Lower lobe of right lung (tissue), 2 donors: ENCODE data around the gene RDH12. TPM values are rescaled to one million over a fixed set of nuclear protein-coding genes. Genes with fewer than 3 reads are reported as not detected.

Experiments used
- ATAC-seq, 2 donors: fragments of 200-7000 bp; cut with Tn5 transposase; one replicate each; pipeline ENCODE4 v1.9.1; 2020 to 2022; ENCODE audit warnings: mild to moderate bottlenecking in 2 of 2, moderate library complexity in 2 of 2
- DNase-seq: peaks from one replicate; pipeline ENCODE4 v3.0.0-alpha.2; 2020
- H3K27ac ChIP-seq: fragments of 200-600 bp; one replicate; pipeline ENCODE4 v1.8.0; 2022
- H3K27me3 ChIP-seq: fragments of 200-600 bp; one replicate; pipeline ENCODE4 v1.8.0; 2022; ENCODE audit warnings: low read depth
- H3K36me3 ChIP-seq: fragments of 200-600 bp; one replicate; pipeline ENCODE4 v1.8.0; 2022; ENCODE audit warnings: mild to moderate bottlenecking
- H3K4me1 ChIP-seq: fragments of 200-600 bp; one replicate; pipeline ENCODE4 v1.8.0; 2022
- H3K4me3 ChIP-seq: fragments of 200-600 bp; one replicate; pipeline ENCODE4 v1.8.0; 2022; ENCODE audit warnings: mild to moderate bottlenecking
- H3K9me3 ChIP-seq: fragments of 200-600 bp; one replicate; pipeline ENCODE4 v1.8.0; 2022
- intact Hi-C: fragments of 100-400 bp; cut with DNase I; formaldehyde crosslinking; loops from one replicate; pipeline ENCODE4 v1.11.0; 2022
- total RNA-seq: library from RNA; stranded (reverse); fragmentation: NEBNext Ultra II Directional; extraction: Animal tissue kit (Norgen Biotek cat#: 25700); gene quantifications from one replicate; pipeline ENCODE4 v1.2.1, GENCODE V29; 2021
- TF ChIP-seq, protein P1 (sequence below): fragments of 200-600 bp; IDR thresholded peaks from one replicate; pipeline ENCODE4 v1.8.0; 2022; ENCODE audit warnings: antibody characterized with exemption, mild to moderate bottlenecking
- donor health status: DM: no; HTN: yes; CAD: no; lungs with severe emphysema.

The RDH12 gene
- total RNA-seq, 1 donor from 2014 or later: 0.38 TPM

DNA sequence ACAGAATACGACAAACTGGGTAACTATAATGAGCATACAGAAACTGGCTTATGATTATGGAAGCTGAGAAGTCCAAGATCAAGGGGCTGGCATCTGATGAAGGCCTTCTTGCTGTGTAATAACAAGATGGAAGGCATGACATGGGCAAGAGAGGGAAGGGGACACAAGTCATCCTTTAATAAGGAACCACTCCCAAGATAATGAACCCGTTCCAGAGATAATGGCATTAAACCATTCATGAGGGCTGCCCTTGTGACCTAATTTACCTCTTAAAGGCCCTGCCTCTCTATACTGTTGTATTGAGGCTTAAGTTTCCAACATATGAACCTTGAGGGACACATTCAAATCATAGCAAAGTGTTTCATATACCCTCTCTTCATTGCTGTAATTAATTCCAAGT is 22.7 kb upstream of the RDH12 start:
- H3K27me3 ChIP-seq: no peaks in the 10 kb centered on the region
- H3K9me3 ChIP-seq: no peaks in the 10 kb centered on the region
- TF ChIP-seq, protein P1, sequence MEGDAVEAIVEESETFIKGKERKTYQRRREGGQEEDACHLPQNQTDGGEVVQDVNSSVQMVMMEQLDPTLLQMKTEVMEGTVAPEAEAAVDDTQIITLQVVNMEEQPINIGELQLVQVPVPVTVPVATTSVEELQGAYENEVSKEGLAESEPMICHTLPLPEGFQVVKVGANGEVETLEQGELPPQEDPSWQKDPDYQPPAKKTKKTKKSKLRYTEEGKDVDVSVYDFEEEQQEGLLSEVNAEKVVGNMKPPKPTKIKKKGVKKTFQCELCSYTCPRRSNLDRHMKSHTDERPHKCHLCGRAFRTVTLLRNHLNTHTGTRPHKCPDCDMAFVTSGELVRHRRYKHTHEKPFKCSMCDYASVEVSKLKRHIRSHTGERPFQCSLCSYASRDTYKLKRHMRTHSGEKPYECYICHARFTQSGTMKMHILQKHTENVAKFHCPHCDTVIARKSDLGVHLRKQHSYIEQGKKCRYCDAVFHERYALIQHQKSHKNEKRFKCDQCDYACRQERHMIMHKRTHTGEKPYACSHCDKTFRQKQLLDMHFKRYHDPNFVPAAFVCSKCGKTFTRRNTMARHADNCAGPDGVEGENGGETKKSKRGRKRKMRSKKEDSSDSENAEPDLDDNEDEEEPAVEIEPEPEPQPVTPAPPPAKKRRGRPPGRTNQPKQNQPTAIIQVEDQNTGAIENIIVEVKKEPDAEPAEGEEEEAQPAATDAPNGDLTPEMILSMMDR: no peak
- H3K4me1 ChIP-seq: peaks cover 16% of the 10 kb centered on the region
- H3K36me3 ChIP-seq: peaks cover 26% of the 10 kb centered on the region
- H3K4me3 ChIP-seq: no peak overlapping the region
- intact Hi-C loops: no loop called here
- ATAC-seq: no peak
- no peak for DNase-seq
- H3K27ac ChIP-seq: no peak overlapping the region

GRCh38 chr14:67680121-67680602 is 21.5 kb upstream of the RDH12 start:
- Histone ChIP-seq H3K27ac (no peak overlapping the region), H3K36me3 (peaks cover 38% of the 10 kb centered on the region), H3K27me3 (no peaks in the 10 kb centered on the region), H3K9me3 (no peaks in the 10 kb centered on the region), H3K4me1 (peaks cover 14% of the 10 kb centered on the region), H3K4me3 (no peak overlapping the region)
- TF ChIP-seq, protein P1: no peak
- peak; percentile 53 to 64 for ATAC-seq
- intact Hi-C loops: no loop called here
- no peak for DNase-seq

DNA sequence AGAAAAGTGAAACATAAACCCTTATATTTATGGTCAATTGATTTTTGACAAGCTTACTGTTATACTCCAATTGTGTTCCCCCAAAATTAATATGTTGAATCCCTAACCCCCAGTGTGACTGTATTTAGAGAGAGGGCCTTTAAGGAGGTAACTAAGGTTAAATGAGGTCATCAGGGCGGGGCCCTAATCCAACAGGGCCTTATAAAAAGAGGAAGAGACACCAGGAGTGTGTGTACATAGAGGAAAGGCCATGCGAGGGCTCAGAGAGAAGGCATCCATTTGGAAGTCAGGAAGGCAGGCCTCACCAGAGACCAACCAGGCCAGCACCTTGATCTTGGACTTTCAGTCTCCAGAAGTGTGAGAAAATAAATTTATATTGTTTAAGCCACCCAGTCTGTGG is 20.7 kb upstream of the RDH12 start:
- Histone ChIP-seq H3K27me3 (no peaks in the 10 kb centered on the region), H3K4me1 (peaks cover 8% of the 10 kb centered on the region), H3K36me3 (peaks cover 46% of the 10 kb centered on the region), H3K9me3 (no peaks in the 10 kb centered on the region), H3K27ac (no peak overlapping the region), H3K4me3 (no peak overlapping the region)
- TF ChIP-seq, protein P1: no peak
- intact Hi-C loops: no loop called here
- ATAC-seq: peak; percentile 65 to 75
- DNase-seq: no peak

GRCh38 chr14:67683842-67684241 is 17.8 kb upstream of the RDH12 start:
- DNase-seq (no peak), ATAC-seq (no peak)
- Histone ChIP-seq H3K9me3 (no peaks in the 10 kb centered on the region), H3K4me3 (no peak overlapping the region), H3K27ac (no peak overlapping the region), H3K4me1 (peaks cover 8% of the 10 kb centered on the region), H3K36me3 (peaks cover 61% of the 10 kb centered on the region), H3K27me3 (no peaks in the 10 kb centered on the region)
- TF ChIP-seq, protein P1: no peak
- intact Hi-C loops: no loop called here

DNA sequence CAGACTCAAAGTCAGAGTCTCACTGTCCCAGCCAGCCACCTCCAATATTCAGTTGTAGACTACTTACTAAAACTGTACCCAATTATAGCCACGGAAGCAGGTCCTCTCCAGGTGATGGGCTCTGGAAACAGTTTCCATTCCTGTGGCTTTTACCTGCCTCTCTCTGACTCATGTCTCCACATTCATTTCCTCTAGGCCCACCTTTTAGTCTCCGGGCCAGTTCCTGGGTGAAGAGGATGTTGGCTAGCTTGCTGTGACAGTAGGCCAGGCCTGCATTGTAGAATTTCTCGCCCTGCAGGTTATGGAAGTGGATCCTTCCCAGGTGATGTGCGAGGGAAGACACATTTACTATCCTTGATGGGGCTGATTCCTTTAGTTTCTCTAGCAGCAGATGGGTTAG is 11.7 kb upstream of the RDH12 start:
- H3K4me1 ChIP-seq: peaks cover 12% of the 10 kb centered on the region
- intact Hi-C loops: no loop called here
- no peak overlapping the region for H3K4me3 ChIP-seq
- no peak overlapping the region for H3K27ac ChIP-seq
- no peaks in the 10 kb centered on the region for H3K9me3 ChIP-seq
- H3K36me3 ChIP-seq: peaks cover 73% of the 10 kb centered on the region
- ATAC-seq (no peak), DNase-seq (no peak)
- H3K27me3 ChIP-seq: no peaks in the 10 kb centered on the region
- TF ChIP-seq, protein P1: no peak
